Measurements from ENCODE around the gene NELFA.

The NELFA gene

DNA sequence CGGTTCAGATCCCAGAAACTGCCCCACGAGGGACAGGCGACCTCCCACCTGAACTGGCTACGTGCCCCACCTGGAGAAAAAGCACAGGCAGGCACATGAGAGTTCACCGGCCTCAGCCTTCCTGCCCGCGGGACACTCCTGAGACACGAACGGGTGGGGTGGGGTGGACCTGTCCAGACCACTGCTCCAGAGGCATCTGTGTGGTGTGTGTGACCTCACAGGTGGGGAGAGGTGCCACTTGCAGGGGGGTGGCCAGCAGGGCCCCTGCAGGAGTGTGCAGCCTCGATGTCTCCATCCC, 18.5 kb downstream of the NELFA start:
- Histone ChIP-seq H3K36me3 (ENCODE audit: control insufficient read depth, insufficient read depth, low read length) (peaks cover 4% of the 10 kb centered on the region), H3K9ac (ENCODE audit: low read length) (no peak overlapping the region), H3K4me3 (ENCODE audit: low read length) (no peak overlapping the region), H3K9me3 (ENCODE audit: control insufficient read depth, low read length) (no peaks in the 10 kb centered on the region), H3K27me3 (ENCODE audit: control insufficient read depth, insufficient read depth, low read length) (no peaks in the 10 kb centered on the region), H3K4me1 (ENCODE audit: control insufficient read depth, insufficient read depth, low read length) (peaks cover 11% of the 10 kb centered on the region)

DNA sequence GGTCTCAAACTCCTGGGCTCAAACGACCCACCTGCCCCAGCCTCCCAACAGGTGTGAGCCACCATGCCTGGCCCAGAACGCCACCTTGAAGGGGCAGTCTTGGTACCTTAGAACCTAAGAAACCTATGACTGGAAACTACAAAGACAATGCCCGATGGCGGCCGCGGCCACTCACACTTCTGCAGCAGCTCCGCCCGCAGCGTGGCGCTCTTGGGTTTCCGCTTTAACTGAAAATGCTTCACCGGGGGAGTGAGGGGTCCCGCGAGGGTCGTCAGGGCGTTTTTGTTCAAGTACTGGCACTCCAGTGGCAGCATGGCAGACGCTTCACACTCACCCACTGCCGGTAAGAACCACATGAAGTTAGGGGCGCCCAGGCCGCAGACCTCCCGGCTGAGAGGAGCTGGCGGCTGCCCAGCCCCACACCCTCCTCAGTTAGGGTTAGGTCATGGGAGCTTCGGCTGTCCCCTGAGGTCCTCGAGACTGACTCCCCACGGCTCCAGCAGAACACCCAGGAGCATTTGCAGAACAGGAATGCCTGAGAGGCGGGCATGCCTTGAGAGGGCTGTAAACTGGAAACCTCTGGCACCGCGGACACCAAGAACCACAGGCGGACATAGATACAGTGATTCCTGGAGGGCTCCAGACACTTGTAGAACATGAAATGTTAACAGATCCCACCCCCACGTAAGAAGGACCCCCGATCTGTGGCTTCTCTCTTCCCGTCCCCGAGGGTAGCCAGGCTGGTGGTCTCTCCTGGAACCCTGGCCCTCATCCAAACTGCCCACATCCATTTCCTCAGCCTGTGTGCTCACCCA, 19.0 kb downstream of the NELFA start:
- H3K27me3 ChIP-seq (ENCODE audit: control insufficient read depth, insufficient read depth, low read length) = no peaks in the 10 kb centered on the region
- peaks cover 4% of the 10 kb centered on the region for H3K36me3 ChIP-seq (ENCODE audit: control insufficient read depth, insufficient read depth, low read length)
- no peak overlapping the region for H3K9ac ChIP-seq (ENCODE audit: low read length)
- H3K4me3 ChIP-seq (ENCODE audit: low read length) = no peak overlapping the region
- peaks cover 11% of the 10 kb centered on the region for H3K4me1 ChIP-seq (ENCODE audit: control insufficient read depth, insufficient read depth, low read length)
- no peaks in the 10 kb centered on the region for H3K9me3 ChIP-seq (ENCODE audit: control insufficient read depth, low read length)

- Histone ChIP-seq H3K4me1 (ENCODE audit: control insufficient read depth, insufficient read depth, low read length) (peaks cover 11% of the 10 kb centered on the region), H3K9ac (ENCODE audit: low read length) (no peak overlapping the region), H3K27me3 (ENCODE audit: control insufficient read depth, insufficient read depth, low read length) (no peaks in the 10 kb centered on the region), H3K36me3 (ENCODE audit: control insufficient read depth, insufficient read depth, low read length) (peaks cover 15% of the 10 kb centered on the region), H3K4me3 (ENCODE audit: low read length) (no peak overlapping the region), H3K9me3 (ENCODE audit: control insufficient read depth, low read length) (no peaks in the 10 kb centered on the region)
Measured at GRCh38 chr4:1988327-1988724, 20.4 kb downstream of the NELFA start.

- H3K9ac ChIP-seq (ENCODE audit: low read length) = no peak overlapping the region
- H3K4me1 ChIP-seq (ENCODE audit: control insufficient read depth, insufficient read depth, low read length) = peaks cover 11% of the 10 kb centered on the region
- H3K9me3 ChIP-seq (ENCODE audit: control insufficient read depth, low read length) = no peaks in the 10 kb centered on the region
- H3K4me3 ChIP-seq (ENCODE audit: low read length) = no peak overlapping the region
- no peaks in the 10 kb centered on the region for H3K27me3 ChIP-seq (ENCODE audit: control insufficient read depth, insufficient read depth, low read length)
- peaks cover 18% of the 10 kb centered on the region for H3K36me3 ChIP-seq (ENCODE audit: control insufficient read depth, insufficient read depth, low read length)
Measured at GRCh38 chr4:1987721-1988326, 20.9 kb downstream of the NELFA start.

DNA sequence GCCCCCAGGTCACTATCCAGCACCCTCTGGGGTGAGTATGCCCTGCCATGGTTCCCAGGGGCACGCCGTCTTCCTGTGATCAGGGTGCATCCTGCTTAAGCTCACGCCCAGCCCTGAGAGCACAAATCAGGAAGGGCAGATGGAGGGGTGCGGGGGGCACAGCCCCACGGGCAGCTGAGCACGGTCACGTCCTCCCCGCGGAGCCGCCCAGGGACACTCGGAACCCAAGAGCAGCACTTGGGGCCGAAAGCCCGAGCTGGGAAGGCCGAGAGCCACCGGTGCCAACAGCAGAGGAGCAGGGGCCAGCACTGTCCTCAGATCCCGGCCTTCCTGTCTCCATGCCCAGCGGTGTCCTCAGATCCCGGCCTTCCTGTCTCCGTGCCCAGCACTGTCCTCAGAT, 21.5 kb downstream of the NELFA start:
- Histone ChIP-seq H3K36me3 (ENCODE audit: control insufficient read depth, insufficient read depth, low read length) (peaks cover 18% of the 10 kb centered on the region), H3K27me3 (ENCODE audit: control insufficient read depth, insufficient read depth, low read length) (no peaks in the 10 kb centered on the region), H3K4me3 (ENCODE audit: low read length) (no peak overlapping the region)

DNA sequence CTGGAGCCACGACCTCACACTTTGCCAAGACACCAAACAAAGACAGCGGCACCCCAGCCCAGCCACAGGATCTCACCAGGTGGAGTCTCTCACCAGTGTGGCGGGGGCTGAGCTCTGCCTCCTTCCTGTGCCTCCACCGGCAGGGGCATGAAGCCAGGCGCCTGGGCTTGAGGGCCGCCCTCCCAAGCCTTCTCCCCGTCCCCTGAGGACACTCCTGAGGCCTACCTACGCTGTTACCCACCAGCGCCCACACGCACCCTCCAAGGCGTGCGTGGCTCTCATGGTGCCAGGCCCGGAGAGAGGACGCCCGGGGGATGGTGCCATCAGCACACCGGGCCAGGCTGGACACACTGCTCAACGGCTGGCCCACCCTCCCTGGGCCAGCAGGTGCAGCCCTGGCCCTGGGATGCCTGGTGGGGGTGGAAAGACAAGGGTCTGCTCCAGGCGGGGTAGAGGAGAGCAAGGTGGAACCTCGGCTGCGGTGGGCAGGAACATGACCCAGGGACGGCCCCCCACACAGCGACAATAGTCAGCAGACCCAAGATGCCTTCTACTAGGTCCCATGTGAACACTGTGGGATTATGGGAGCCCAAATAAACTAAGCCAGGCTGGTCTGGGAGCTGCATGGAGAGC, 22.1 kb downstream of the NELFA start:
- no peak overlapping the region for H3K9ac ChIP-seq (ENCODE audit: low read length)
- peaks cover 18% of the 10 kb centered on the region for H3K36me3 ChIP-seq (ENCODE audit: control insufficient read depth, insufficient read depth, low read length)
- H3K4me1 ChIP-seq (ENCODE audit: control insufficient read depth, insufficient read depth, low read length) = peaks cover under 1% of the 10 kb centered on the region
- H3K27me3 ChIP-seq (ENCODE audit: control insufficient read depth, insufficient read depth, low read length) = no peaks in the 10 kb centered on the region
- no peaks in the 10 kb centered on the region for H3K9me3 ChIP-seq (ENCODE audit: control insufficient read depth, low read length)
- H3K4me3 ChIP-seq (ENCODE audit: low read length) = no peak overlapping the region

More for the DNA sequence above, 21.5 kb downstream of the NELFA start:
- Histone ChIP-seq H3K9me3 (ENCODE audit: control insufficient read depth, low read length) (no peaks in the 10 kb centered on the region), H3K9ac (ENCODE audit: low read length) (no peak overlapping the region), H3K4me1 (ENCODE audit: control insufficient read depth, insufficient read depth, low read length) (peaks cover 7% of the 10 kb centered on the region)

- H3K36me3 ChIP-seq (ENCODE audit: control insufficient read depth, insufficient read depth, low read length) = peaks cover 18% of the 10 kb centered on the region
Measured at GRCh38 chr4:1985780-1986577, 22.8 kb downstream of the NELFA start.

GRCh38 chr4:1985294-1985693, 23.5 kb downstream of the NELFA start:
- peaks cover 21% of the 10 kb centered on the region for H3K36me3 ChIP-seq (ENCODE audit: control insufficient read depth, insufficient read depth, low read length)
- no peaks in the 10 kb centered on the region for H3K4me1 ChIP-seq (ENCODE audit: control insufficient read depth, insufficient read depth, low read length)
- no peaks in the 10 kb centered on the region for H3K27me3 ChIP-seq (ENCODE audit: control insufficient read depth, insufficient read depth, low read length)
- no peaks in the 10 kb centered on the region for H3K9me3 ChIP-seq (ENCODE audit: control insufficient read depth, low read length)
- H3K4me3 ChIP-seq (ENCODE audit: low read length) = no peak overlapping the region
- H3K9ac ChIP-seq (ENCODE audit: low read length) = no peak overlapping the region

More at GRCh38 chr4:1985780-1986577, 22.8 kb downstream of the NELFA start:
- Histone ChIP-seq H3K27me3 (ENCODE audit: control insufficient read depth, insufficient read depth, low read length) (no peaks in the 10 kb centered on the region), H3K9me3 (ENCODE audit: control insufficient read depth, low read length) (no peaks in the 10 kb centered on the region), H3K9ac (ENCODE audit: low read length) (no peak overlapping the region), H3K4me1 (ENCODE audit: control insufficient read depth, insufficient read depth, low read length) (no peaks in the 10 kb centered on the region), H3K4me3 (ENCODE audit: low read length) (no peak overlapping the region)

DNA sequence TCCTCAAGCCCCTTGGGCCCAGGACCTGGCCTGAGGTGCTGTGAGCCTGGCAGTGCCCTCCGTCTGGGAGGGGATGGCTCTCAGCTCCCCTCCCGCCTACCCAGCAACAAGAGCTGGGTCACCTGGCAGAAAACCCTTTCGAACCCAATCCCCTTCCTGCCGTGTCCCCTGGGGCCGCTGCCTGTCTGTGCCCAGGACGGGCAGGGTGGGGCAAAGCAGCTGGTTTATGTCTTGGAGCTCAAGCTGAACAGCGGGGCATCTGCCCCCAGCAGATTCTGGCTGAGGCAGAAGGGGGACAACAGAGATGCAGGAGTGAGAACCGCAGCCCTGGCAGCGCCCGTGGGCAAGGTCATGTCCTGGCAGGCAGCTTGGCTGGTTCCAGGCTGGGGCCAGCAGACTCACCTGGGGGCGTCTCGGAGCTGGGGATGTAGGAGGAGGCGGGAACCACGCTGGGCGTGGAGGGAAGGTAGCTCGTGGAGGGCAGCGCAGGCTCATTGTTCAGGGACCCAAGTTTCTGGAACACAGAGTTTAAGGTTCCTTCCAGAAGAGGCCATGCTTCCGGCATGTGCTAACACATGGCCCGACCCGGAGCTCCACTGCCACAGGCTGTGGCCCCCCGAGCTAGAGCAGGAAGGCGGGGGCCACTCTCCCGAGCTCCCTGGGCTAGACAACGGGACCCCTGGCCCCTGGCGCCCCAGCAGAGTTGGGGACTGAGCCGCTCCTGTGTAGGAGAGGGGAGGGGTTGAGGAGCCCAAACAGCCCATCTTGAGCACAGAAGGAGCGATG, 24.2 kb downstream of the NELFA start:
- Histone ChIP-seq H3K9ac (ENCODE audit: low read length) (no peak overlapping the region), H3K36me3 (ENCODE audit: control insufficient read depth, insufficient read depth, low read length) (peaks cover 18% of the 10 kb centered on the region), H3K9me3 (ENCODE audit: control insufficient read depth, low read length) (no peaks in the 10 kb centered on the region)

GRCh38 chr4:1983846-1984405, 24.8 kb downstream of the NELFA start:
- Histone ChIP-seq H3K4me1 (ENCODE audit: control insufficient read depth, insufficient read depth, low read length) (no peaks in the 10 kb centered on the region), H3K4me3 (ENCODE audit: low read length) (no peak overlapping the region), H3K27me3 (ENCODE audit: control insufficient read depth, insufficient read depth, low read length) (no peaks in the 10 kb centered on the region), H3K9ac (ENCODE audit: low read length) (no peak overlapping the region), H3K36me3 (ENCODE audit: control insufficient read depth, insufficient read depth, low read length) (peaks cover 18% of the 10 kb centered on the region), H3K9me3 (ENCODE audit: control insufficient read depth, low read length) (no peaks in the 10 kb centered on the region)

More for the DNA sequence above, 24.2 kb downstream of the NELFA start:
- Histone ChIP-seq H3K4me1 (ENCODE audit: control insufficient read depth, insufficient read depth, low read length) (no peaks in the 10 kb centered on the region), H3K4me3 (ENCODE audit: low read length) (no peak overlapping the region), H3K27me3 (ENCODE audit: control insufficient read depth, insufficient read depth, low read length) (no peaks in the 10 kb centered on the region)

Measured in mucosa of stomach (tissue), 1 donor.